H1 (cell line): ENCODE data around the gene SMYD3. TPM values are rescaled to one million over a fixed set of nuclear protein-coding genes. Genes with fewer than 3 reads are reported as not detected.

ENCODE experiments used
- CTCF ChIA-PET: fragments of 300-600 bp; sonication (Branson Sonifier 250); formaldehyde crosslinking; loops from one replicate; lab custom pipeline; 2021; ENCODE audit not compliant: partially characterized antibody; lab: Charles Lee
- POLR2A ChIA-PET: fragments of 300-600 bp; sonication (Branson Sonifier 250); formaldehyde crosslinking; loops from one replicate; lab custom pipeline; 2021; ENCODE audit warnings: inconsistent platforms; ENCODE audit not compliant: partially characterized antibody; lab: Charles Lee
- DNase-seq, 2 experiments: peaks; one replicate each; pipeline versions ENCODE4 v3.0.0 to v3.0.0-alpha.2; 2010 to 2022; ENCODE audit warnings: low spot score in 2 of 2, low read depth in 1 of 2, mixed read lengths in 1 of 2
- FAIRE-seq: peaks from 2 replicates; lab custom pipeline; 2011; peaks lifted over from hg19 to GRCh38; lab: Jason Lieb, UNC
- H2AFZ ChIP-seq: 2 replicates; pipeline ENCODE4 v1.8.1; 2012; ENCODE audit warnings: low read length, inconsistent platforms
- H2AK5ac ChIP-seq: 2 replicates; pipeline ENCODE4 v1.6.1; 2013; ENCODE audit warnings: low read depth, low read length
- H2BK120ac ChIP-seq: replicated peaks from 2 replicates; pipeline ENCODE3; 2013; ENCODE audit warnings: low read depth, low read length, inconsistent platforms
- H2BK12ac ChIP-seq: 2 replicates; pipeline ENCODE4 v1.6.1; 2013; ENCODE audit warnings: low read depth, low read length
- H2BK15ac ChIP-seq: 2 replicates; pipeline ENCODE4 v1.6.1; 2013; ENCODE audit warnings: low read length
- H2BK20ac ChIP-seq: 2 replicates; pipeline ENCODE4 v1.6.1; 2013; ENCODE audit warnings: low read length
- H2BK5ac ChIP-seq: 2 replicates; pipeline ENCODE4 v1.6.1; 2013; ENCODE audit warnings: low read depth, low read length
- H3K14ac ChIP-seq: 2 replicates; pipeline ENCODE4 v1.6.1; 2013; ENCODE audit warnings: inconsistent platforms; ENCODE audit not compliant: insufficient read length
- H3K18ac ChIP-seq: 2 replicates; pipeline ENCODE4 v1.6.1; 2013; ENCODE audit warnings: low read length; ENCODE audit errors: extremely low read depth
- H3K23ac ChIP-seq: 2 replicates; pipeline ENCODE4 v1.6.1; 2013; ENCODE audit warnings: inconsistent platforms; ENCODE audit not compliant: insufficient read length
- H3K23me2 ChIP-seq: 2 replicates; pipeline ENCODE4 v1.6.1; 2013; ENCODE audit warnings: low read depth, low read length
- H3K27ac ChIP-seq: 2 replicates; pipeline ENCODE4 v1.6.1; 2011; ENCODE audit warnings: low read depth, low read length, inconsistent platforms
- H3K27me3 ChIP-seq, 4 experiments: replicated peaks in 1 of 4; 1 replicate in 1 of 4; 2 replicates in 3 of 4; pipeline versions ENCODE4 v1.6.1 to v1.8.1; 2011 to 2013; ENCODE audit warnings: low read length in 3 of 4, mild to moderate bottlenecking in 3 of 4, inconsistent platforms in 2 of 4, mixed read lengths in 2 of 4, moderate library complexity in 1 of 4; ENCODE audit not compliant: control insufficient read depth in 3 of 4, insufficient read depth in 3 of 4; ENCODE audit errors: extremely low read depth in 1 of 4
- H3K36me3 ChIP-seq, 4 experiments: 2 replicates each; pipeline versions ENCODE4 v1.6.1 to v1.8.1; 2011 to 2013; ENCODE audit warnings: mild to moderate bottlenecking in 4 of 4, low read length in 3 of 4, moderate library complexity in 2 of 4, control low read depth in 1 of 4, inconsistent platforms in 1 of 4; ENCODE audit not compliant: insufficient read depth in 4 of 4, control insufficient read depth in 2 of 4
- H3K4ac ChIP-seq: replicated peaks from 2 replicates; pipeline ENCODE3; 2013; ENCODE audit warnings: low read length, low read depth, mixed read lengths, inconsistent platforms; ENCODE audit not compliant: insufficient read length
- H3K4me1 ChIP-seq, 4 experiments: replicated peaks in 1 of 4; 1 replicate in 1 of 4; 2 replicates in 3 of 4; pipeline versions ENCODE4 v1.6.1 to v1.8.1; 2011 to 2013; ENCODE audit warnings: low read length in 3 of 4, inconsistent platforms in 2 of 4, mixed read lengths in 1 of 4; ENCODE audit not compliant: insufficient read depth in 4 of 4, control insufficient read depth in 3 of 4
- H3K4me2 ChIP-seq, 2 experiments: 2 replicates each; pipeline versions ENCODE4 v1.6.1 to v1.8.1; 2011 to 2013; ENCODE audit warnings: low read depth in 2 of 2, low read length in 2 of 2, control low read depth in 1 of 2, inconsistent platforms in 1 of 2, mild to moderate bottlenecking in 1 of 2; ENCODE audit not compliant: insufficient read depth in 1 of 2
- H3K4me3 ChIP-seq, 4 experiments: fragments of 200-600, 300-600 bp in 1 of 4; sonication (generic), shearing (Covaris generic), sonication (Bioruptor Twin) in 1 of 4; 2 replicates each; pipeline versions ENCODE4 v1.5.1 to v1.8.1; 2011 to 2016; ENCODE audit warnings: low read length in 4 of 4, low read depth in 3 of 4, control low read depth in 2 of 4, inconsistent platforms in 2 of 4, mild to moderate bottlenecking in 2 of 4, mixed read lengths in 1 of 4, moderate library complexity in 1 of 4; ENCODE audit not compliant: insufficient read depth in 2 of 4; ENCODE audit errors: extremely low read depth in 1 of 4
- H3K56ac ChIP-seq: replicated peaks from 2 replicates; pipeline ENCODE3; 2013; ENCODE audit warnings: low read depth, mild to moderate bottlenecking, mixed read lengths, low read length, inconsistent platforms; ENCODE audit not compliant: insufficient read length
- H3K79me1 ChIP-seq: 2 replicates; pipeline ENCODE4 v1.6.1; 2013; ENCODE audit warnings: low read depth, low read length, control low read depth
- H3K79me2 ChIP-seq, 2 experiments: 2 replicates each; pipeline versions ENCODE4 v1.6.1 to v1.8.1; 2012 to 2013; ENCODE audit warnings: low read length in 2 of 2, mild to moderate bottlenecking in 2 of 2, inconsistent platforms in 1 of 2; ENCODE audit not compliant: insufficient read depth in 2 of 2, control insufficient read depth in 1 of 2
- H3K9ac ChIP-seq, 4 experiments: replicated peaks in 1 of 4; 1 replicate in 1 of 4; 2 replicates in 3 of 4; pipeline versions ENCODE4 v1.6.1 to v1.8.1; 2011 to 2013; ENCODE audit warnings: low read depth in 3 of 4, low read length in 3 of 4, control low read depth in 2 of 4, mild to moderate bottlenecking in 2 of 4, moderate library complexity in 2 of 4, inconsistent platforms in 1 of 4; ENCODE audit errors: extremely low read depth in 1 of 4
- H3K9me3 ChIP-seq, 2 experiments: 2 replicates each; pipeline versions ENCODE4 v1.6.1 to v1.8.1; 2012 to 2013; ENCODE audit warnings: mild to moderate bottlenecking in 2 of 2, moderate library complexity in 2 of 2, control low read depth in 1 of 2, inconsistent platforms in 1 of 2, low read depth in 1 of 2, low read length in 1 of 2, mixed read lengths in 1 of 2; ENCODE audit not compliant: insufficient read depth in 2 of 2
- H4K20me1 ChIP-seq, 2 experiments: replicated peaks in 1 of 2; 2 replicates each; pipeline versions ENCODE3 to v1.8.1; 2011 to 2013; ENCODE audit warnings: inconsistent platforms in 2 of 2, low read length in 2 of 2, mild to moderate bottlenecking in 1 of 2; ENCODE audit not compliant: insufficient read depth in 2 of 2, control insufficient read depth in 1 of 2
- H4K5ac ChIP-seq: 2 replicates; pipeline ENCODE4 v1.6.1; 2013; ENCODE audit warnings: low read length, low read depth, mixed read lengths, inconsistent platforms; ENCODE audit not compliant: insufficient read length
- H4K8ac ChIP-seq: 2 replicates; pipeline ENCODE4 v1.8.0; 2013; ENCODE audit warnings: mild to moderate bottlenecking, moderate library complexity, low read length, inconsistent platforms; ENCODE audit not compliant: insufficient read depth; ENCODE audit errors: extremely low read depth
- H4K91ac ChIP-seq: replicated peaks from 2 replicates; pipeline ENCODE3; 2013; ENCODE audit warnings: low read length, mixed read lengths, inconsistent platforms; ENCODE audit not compliant: insufficient read length
- CBX8 ChIP-seq: fragments of 300-800, 300-1000 bp; sonication (generic); IDR thresholded peaks from 2 replicates; pipeline ENCODE4 v1.7.1; 2016; ENCODE audit warnings: low read depth, low read length, borderline replicate concordance
- CHD2 ChIP-seq: IDR thresholded peaks from 2 replicates; pipeline ENCODE4 v1.6.1; 2012; ENCODE audit warnings: low read length, improper control_type of control experiment
- CREB1 ChIP-seq: IDR thresholded peaks from 2 replicates; pipeline ENCODE4 v1.6.1; 2012; ENCODE audit warnings: inconsistent platforms
- RFX5 ChIP-seq: IDR thresholded peaks from 2 replicates; pipeline ENCODE4 v1.6.1; 2011; ENCODE audit warnings: low read depth, low read length, improper control_type of control experiment, borderline replicate concordance
- RXRA ChIP-seq: IDR thresholded peaks from 2 replicates; pipeline ENCODE4 v1.6.1; 2011; ENCODE audit warnings: low read depth, mild to moderate bottlenecking, low read length, moderate library complexity; ENCODE audit not compliant: insufficient read depth
- SP1 ChIP-seq: IDR thresholded peaks from 2 replicates; pipeline ENCODE4 v1.6.1; 2011; ENCODE audit warnings: low read depth, low read length
- SP2 ChIP-seq: IDR thresholded peaks from 2 replicates; pipeline ENCODE4 v1.6.1; 2012; ENCODE audit warnings: mild to moderate bottlenecking, low read length, inconsistent platforms
- TAF1 ChIP-seq: IDR thresholded peaks from 2 replicates; pipeline ENCODE4 v1.6.1; 2011; ENCODE audit warnings: mild to moderate bottlenecking, low read depth, low read length
- WGBS, 2 experiments: shearing (Covaris generic) in 1 of 2; methylation state at CpG; one replicate each; pipeline versions ENCODE4 v1.1.6 to v1.1.7; 2013 to 2015; ENCODE audit warnings: low lambda C conversion rate in 2 of 2, mixed read lengths in 2 of 2, inconsistent platforms in 1 of 2, low coverage in 1 of 2, missing lambda C conversion rate in 1 of 2; ENCODE audit not compliant: insufficient replicate concordance in 2 of 2, insufficient coverage in 1 of 2, insufficient read length in 1 of 2; ENCODE audit errors: extremely low coverage in 1 of 2, missing lambda C conversion rate in 1 of 2; 5-methylcytosine and 5-hydroxymethylcytosine counted together
- polyA plus RNA-seq, 7 experiments: library from polyadenylated mRNA; depleted of rRNA in 3 of 7; stranded (reverse) in 5 of 7; unstranded in 2 of 7; fragments of >200 nt in 5 of 7; fragments of 200-250 nt in 2 of 7; gene quantifications; 1 replicate in 5 of 7; 2 replicates in 1 of 7; 4 replicates in 1 of 7; pipeline versions ENCODE4 v1.2.1 to v1.2.3, GENCODE V29; 2011 to 2013; ENCODE audit warnings: missing spikeins in 2 of 7, mixed read lengths in 2 of 7
- total RNA-seq: library from RNA; stranded (reverse); fragmentation: NEBNext Ultra II Directional; extraction: Animal tissue kit (Norgen Biotek cat#: 25700); gene quantifications from 2 replicates; pipeline ENCODE4 v1.2.1, GENCODE V29; 2021

Gene SMYD3
- total and polyA plus RNA-seq, 2 of the 8 experiments (the other 6 are each of a cell fraction or from before 2014, with no cell fraction given): 17.3 to 25.4 TPM

DNA sequence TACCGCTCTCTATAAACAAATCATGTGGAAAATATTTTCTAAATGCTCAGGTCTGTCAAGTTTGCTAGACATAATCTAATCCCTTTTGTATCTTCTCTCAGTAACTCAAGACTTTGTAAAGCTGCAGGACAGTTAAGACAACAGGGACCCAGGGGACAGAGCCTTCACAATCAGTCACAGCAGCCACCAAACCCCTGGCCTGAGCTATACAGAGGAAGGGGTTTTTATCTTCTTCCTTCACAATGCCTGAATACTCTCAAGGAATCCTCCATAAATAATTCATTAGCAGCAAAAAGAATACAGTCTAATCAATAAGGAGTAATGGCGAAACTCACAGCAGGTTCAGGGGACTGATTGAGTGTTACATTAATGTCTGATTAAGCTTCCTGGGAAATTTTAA is 368.3 kb downstream of the SMYD3 start:
- Histone ChIP-seq H3K14ac (no peak overlapping the region), H3K23ac (no peak overlapping the region), H4K91ac (no peak overlapping the region), H3K9ac (no peak overlapping the region), H2BK20ac (no peak overlapping the region), H2BK15ac (no peak overlapping the region), H3K27ac (no peak overlapping the region), H3K18ac (no peak overlapping the region), H3K4ac (no peak overlapping the region), H3K79me1 (no peaks in the 10 kb centered on the region), H3K23me2 (no peaks in the 10 kb centered on the region), H2BK120ac (no peak overlapping the region), H2BK5ac (no peak overlapping the region), H3K36me3 (no peaks in the 10 kb centered on the region), H4K8ac (no peak overlapping the region), H3K4me2 (no peak overlapping the region), H3K56ac (no peak overlapping the region), H3K4me3 (no peak overlapping the region), H3K9me3 (no peaks in the 10 kb centered on the region), H3K79me2 (no peaks in the 10 kb centered on the region), H2AK5ac (no peak overlapping the region), H2BK12ac (no peak overlapping the region), H4K20me1 (no peaks in the 10 kb centered on the region), H3K4me1 (no peaks in the 10 kb centered on the region), H3K27me3 (peaks cover 0 to 1% (median 0%) of the 10 kb centered on the region in 4 experiments; a peak in 1 of 7 replicates), H2AFZ (no peak overlapping the region), H4K5ac (no peak overlapping the region)
- ChIA-PET CTCF (interaction anchor here (1.9 kb wide), 1 partner anchor 14 kb away, joined by 6 read pairs; no protein-coding TSS in a partner anchor), POLR2A (interaction anchor here (0.6 kb wide), 1 partner anchor 1406 kb away, joined by 3 read pairs; no protein-coding TSS in a partner anchor)
- DNase-seq (no peak), FAIRE-seq (no peak)
- WGBS, 2 experiments: 64% methylated on average over 2 of the region's 2 CpGs; no CpG with 5 or more reads in 1 of the 2 experiments
- TF ChIP-seq RFX5 (no peak), SP1 (no peak), CBX8 (no peak), TAF1 (no peak), CHD2 (no peak), RXRA (no peak), SP2 (no peak), CREB1 (no peak)
